HEK293 (cell line): ENCODE measurements around the gene MRPL28.

Experiments used
- CTCF ChIA-PET: fragments of 350-600 bp; formaldehyde crosslinking; extraction: SDS; loops from one replicate; lab custom pipeline; 2021; ENCODE audit warnings: antibody characterized with exemption; lab: Yijun Ruan, JAX
- POLR2A ChIA-PET: fragments of 300-600 bp; formaldehyde crosslinking; extraction: SDS; loops from one replicate; lab custom pipeline; 2020; ENCODE audit warnings: antibody characterized with exemption, inconsistent platforms; lab: Yijun Ruan, JAX
- H3K27ac ChIP-seq: fragments of 200-500 bp; sonication (Bioruptor generic); 2 replicates; pipeline ENCODE4 v1.5.1; 2014; ENCODE audit warnings: low read depth, low read length, control low read depth, inconsistent platforms; ENCODE audit errors: extremely low read depth
- H3K36me3 ChIP-seq, 2 experiments: fragments of 200-500 bp in 1 of 2; sonication (Bioruptor generic) in 1 of 2; 1 replicate in 1 of 2; 2 replicates in 1 of 2; pipeline ENCODE4 v1.5.1; 2014 to 2017; ENCODE audit warnings: inconsistent platforms in 2 of 2, low read length in 2 of 2; ENCODE audit not compliant: control insufficient read depth in 2 of 2, insufficient read depth in 1 of 2
- H3K4me1 ChIP-seq: fragments of 200-500 bp; sonication (Bioruptor generic); 2 replicates; pipeline ENCODE4 v1.5.1; 2014; ENCODE audit warnings: mild to moderate bottlenecking, low read length, inconsistent platforms; ENCODE audit not compliant: control insufficient read depth, insufficient read depth
- H3K4me3 ChIP-seq: 2 replicates; pipeline ENCODE4 v1.5.1; 2011; ENCODE audit warnings: low read depth, mild to moderate bottlenecking, control low read depth, low read length, moderate library complexity
- H3K9me3 ChIP-seq: fragments of 200-500 bp; sonication (Bioruptor generic); 2 replicates; pipeline ENCODE4 v1.5.1; 2014; ENCODE audit warnings: low read depth, low read length, inconsistent platforms; ENCODE audit not compliant: control insufficient read depth, insufficient read depth
- GLIS2 ChIP-seq: fragments of 450-650 bp; formaldehyde crosslinking; IDR thresholded peaks from 2 replicates; pipeline ENCODE4 v1.5.1; 2016; ENCODE audit warnings: missing biosample characterization, missing genetic modification characterization
- HIC1 ChIP-seq: fragments of 450-650 bp; formaldehyde crosslinking; IDR thresholded peaks from 2 replicates; pipeline ENCODE4 v1.5.1; 2016; ENCODE audit warnings: missing biosample characterization, missing genetic modification characterization
- HOXC10 ChIP-seq: sonication (generic); formaldehyde crosslinking; IDR thresholded peaks from 2 replicates; pipeline ENCODE4 v1.8.1; 2023; ENCODE audit warnings: mild to moderate bottlenecking, missing genetic modification reagents
- KLF17 ChIP-seq: fragments of 450-650 bp; formaldehyde crosslinking; IDR thresholded peaks from 2 replicates; pipeline ENCODE4 v1.5.1; 2016; ENCODE audit warnings: missing biosample characterization, missing genetic modification characterization
- OVOL3 ChIP-seq: fragments of 450-650 bp; formaldehyde crosslinking; IDR thresholded peaks from 2 replicates; pipeline ENCODE4 v1.5.1; 2016; ENCODE audit warnings: missing biosample characterization, missing genetic modification characterization
- REST ChIP-seq: fragments of 450-650 bp; formaldehyde crosslinking; IDR thresholded peaks from 2 replicates; pipeline ENCODE4 v1.5.1; 2016; ENCODE audit warnings: missing biosample characterization, missing genetic modification characterization
- SCRT1 ChIP-seq: fragments of 450-650 bp; formaldehyde crosslinking; IDR thresholded peaks from 2 replicates; pipeline ENCODE4 v1.5.1; 2016; ENCODE audit warnings: missing biosample characterization, missing genetic modification characterization, borderline replicate concordance
- SCRT2 ChIP-seq: fragments of 450-650 bp; formaldehyde crosslinking; IDR thresholded peaks from 2 replicates; pipeline ENCODE4 v1.5.1; 2016; ENCODE audit warnings: missing biosample characterization, missing genetic modification characterization
- SP2 ChIP-seq: fragments of 450-650 bp; formaldehyde crosslinking; IDR thresholded peaks from 2 replicates; pipeline ENCODE4 v1.5.1; 2016; ENCODE audit warnings: missing biosample characterization, missing genetic modification characterization
- ZIC2 ChIP-seq: fragments of 450-650 bp; formaldehyde crosslinking; IDR thresholded peaks from 2 replicates; pipeline ENCODE4 v1.5.1; 2016; ENCODE audit warnings: missing biosample characterization, missing genetic modification characterization
- ZNF138 ChIP-seq: fragments of 450-650 bp; formaldehyde crosslinking; IDR thresholded peaks from 2 replicates; pipeline ENCODE4 v1.5.1; 2016; ENCODE audit warnings: missing biosample characterization, missing genetic modification characterization, borderline replicate concordance
- ZNF140 ChIP-seq: fragments of 450-650 bp; formaldehyde crosslinking; IDR thresholded peaks from 2 replicates; pipeline ENCODE4 v1.5.1; 2016; ENCODE audit warnings: missing biosample characterization, missing genetic modification characterization
- ZNF175 ChIP-seq: fragments of 450-650 bp; formaldehyde crosslinking; IDR thresholded peaks from 2 replicates; pipeline ENCODE4 v1.5.1; 2016; ENCODE audit warnings: missing biosample characterization, missing genetic modification characterization
- ZNF248 ChIP-seq: fragments of 450-650 bp; formaldehyde crosslinking; IDR thresholded peaks from 2 replicates; pipeline ENCODE4 v1.5.1; 2017; ENCODE audit warnings: missing biosample characterization, missing genetic modification characterization
- ZNF292 ChIP-seq: fragments of 450-650 bp; formaldehyde crosslinking; IDR thresholded peaks from 2 replicates; pipeline ENCODE4 v1.5.1; 2016; ENCODE audit warnings: low read depth, missing biosample characterization, missing genetic modification characterization, borderline replicate concordance
- ZNF335 ChIP-seq: fragments of 450-650 bp; formaldehyde crosslinking; conservative IDR thresholded peaks from 2 replicates; pipeline ENCODE4 v1.5.1; 2016; ENCODE audit warnings: missing biosample characterization, missing genetic modification characterization
- ZNF510 ChIP-seq: fragments of 450-650 bp; formaldehyde crosslinking; IDR thresholded peaks from 2 replicates; pipeline ENCODE4 v1.5.1; 2018; ENCODE audit warnings: mild to moderate bottlenecking, missing genetic modification characterization, missing biosample characterization; ENCODE audit not compliant: insufficient replicate concordance
- ZNF629 ChIP-seq: fragments of 450-650 bp; formaldehyde crosslinking; IDR thresholded peaks from 2 replicates; pipeline ENCODE4 v1.5.1; 2017; ENCODE audit warnings: missing biosample characterization, missing genetic modification characterization
- ZNF645 ChIP-seq: fragments of 450-650 bp; formaldehyde crosslinking; IDR thresholded peaks from 2 replicates; pipeline ENCODE4; 2016; ENCODE audit warnings: missing biosample characterization, missing genetic modification characterization
- ZNF776 ChIP-seq: fragments of 450-650 bp; formaldehyde crosslinking; IDR thresholded peaks from 2 replicates; pipeline ENCODE4 v1.5.0; 2017; ENCODE audit warnings: missing biosample characterization, missing genetic modification characterization, borderline replicate concordance

MRPL28 gene

GRCh38 chr16:373020-373598 is 2.8 kb upstream of the MRPL28 start:
- ChIA-PET POLR2A (interaction anchor here (1.7 kb wide), 1 partner anchor 20 kb away, joined by 5 read pairs; the partner anchor contains the start of gene AXIN1), CTCF (interaction anchor here (0.6 kb wide), 1 partner anchor 308 kb away, joined by 5 read pairs; no protein-coding TSS in a partner anchor)
- Histone ChIP-seq H3K36me3 (peaks cover 0 to 75% of the 10 kb centered on the region in 2 experiments; a peak in 1 of 3 replicates), H3K4me1 (peaks cover 3% of the 10 kb centered on the region; the same call in 1 of the 2 replicates), H3K4me3 (no peak overlapping the region), H3K9me3 (no peaks in the 10 kb centered on the region), H3K27ac (no peak overlapping the region)
- peak; percentile 51 for TF ChIP-seq GLIS2 (tag by site-specific recombination)
- no peak for TF ChIP-seq HOXC10

GRCh38 chr16:372302-372983 is 2.1 kb upstream of the MRPL28 start:
- CTCF ChIA-PET = interaction anchor here (0.9 kb wide), 1 partner anchor 10 kb away, joined by 3 read pairs; no protein-coding TSS in a partner anchor
- TF ChIP-seq ZNF138 = no peak
- peak; percentile 47 for TF ChIP-seq SCRT2 (tag by site-specific recombination)
- no peak for TF ChIP-seq ZNF175 (tag by site-specific recombination)
- no peak for TF ChIP-seq SP2 (tag by site-specific recombination)
- TF ChIP-seq, all 188 proteins: peak for 1
- Histone ChIP-seq H3K27ac (no peak overlapping the region), H3K9me3 (no peaks in the 10 kb centered on the region), H3K4me3 (no peak overlapping the region), H3K36me3 (peaks cover 0 to 80% of the 10 kb centered on the region in 2 experiments; a peak in 2 of 3 replicates), H3K4me1 (peaks cover 3% of the 10 kb centered on the region; the same call in 1 of the 2 replicates)
- POLR2A ChIA-PET = interaction anchor here (1.7 kb wide), 1 partner anchor 20 kb away, joined by 5 read pairs; the partner anchor contains the start of gene AXIN1

GRCh38 chr16:371515-372301 is 1.4 kb upstream of the MRPL28 start:
- H3K9me3 ChIP-seq = no peaks in the 10 kb centered on the region
- H3K36me3 ChIP-seq = peaks cover 6 to 80% of the 10 kb centered on the region in 2 experiments; a peak in 2 of 3 replicates
- H3K27ac ChIP-seq = no peak overlapping the region
- no peak overlapping the region for H3K4me3 ChIP-seq
- ChIA-PET POLR2A (interaction anchor here (1.5 kb wide), 1 partner anchor 318 kb away, joined by 3 read pairs; the partner anchor contains the start of genes POLR3K and SNRNP25), CTCF (interaction anchor here (0.9 kb wide), 1 partner anchor 9 kb away, joined by 3 read pairs; no protein-coding TSS in a partner anchor)
- H3K4me1 ChIP-seq = peaks cover 3% of the 10 kb centered on the region; the same call in 1 of the 2 replicates
- TF ChIP-seq ZNF292 (tag by site-specific recombination) = no peak
- TF ChIP-seq ZNF510 (tag by site-specific recombination) = no peak
- no peak for TF ChIP-seq ZNF140
- peak; percentile 64 for TF ChIP-seq SCRT1
- TF ChIP-seq ZNF629 = no peak
- no peak for TF ChIP-seq ZNF645 (tag by site-specific recombination)
- no peak for TF ChIP-seq ZNF335 (tag by site-specific recombination)
- TF ChIP-seq ZNF776 (tag by site-specific recombination) = no peak
- no peak for TF ChIP-seq OVOL3 (tag by site-specific recombination)
- TF ChIP-seq SCRT2 (tag by site-specific recombination) = peak; percentile 75
- peak; percentile 45; the same call in 1 of the 2 replicates for TF ChIP-seq HIC1
- no peak for TF ChIP-seq REST (tag by site-specific recombination)
- no peak for TF ChIP-seq ZNF248
- TF ChIP-seq ZIC2 (tag by site-specific recombination) = 0 out of 2 replicates have a peak, but pooled peaks have one; percentile 22
- TF ChIP-seq KLF17 = no peak
